ENCODE results near the gene NEK8.
A peak's percentile ranks its signal among the peaks of the same experiment; 100 is the strongest.
"Not testable (repeated sequence)": the region's sequence is repeated elsewhere in the genome, so short reads cannot be mapped to it uniquely, and the experiment has no call there.

The NEK8 gene

DNA sequence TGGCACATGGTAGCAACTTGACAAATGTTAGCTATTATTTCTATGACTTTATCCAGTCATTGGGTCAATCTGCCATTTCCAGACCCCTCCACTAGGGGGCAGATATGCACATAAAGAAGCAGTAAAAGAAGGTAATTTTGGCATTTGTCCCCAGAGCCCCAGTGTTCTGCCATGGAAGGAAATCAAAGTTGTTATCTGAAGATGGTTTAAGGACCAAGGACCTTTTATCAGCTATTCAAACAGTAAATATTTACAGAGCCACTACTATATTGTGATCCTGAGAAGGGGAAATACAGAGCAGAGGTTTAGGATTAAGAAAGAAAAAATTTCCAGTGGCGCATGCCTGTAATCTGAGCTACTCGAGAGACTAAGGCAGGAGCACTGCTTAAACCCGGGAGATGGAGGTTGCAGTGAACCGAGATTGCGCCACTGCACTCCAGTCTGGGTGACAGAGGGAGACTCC is 35.2 kb downstream of the NEK8 start:
- Histone ChIP-seq H3K9me3 (ENCODE audit: control insufficient read depth in 5 of 5, low read length in 5 of 5) (no peaks in the 10 kb centered on the region), H3K4me1 (ENCODE audit: control insufficient read depth in 5 of 5, insufficient read depth in 5 of 5, low read length in 5 of 5) (peaks cover 0 to 18% (median 4%) of the 10 kb centered on the region in 5 donors), H3K27ac (ENCODE audit: low read depth, low read length) (no peak overlapping the region), H3K36me3 (ENCODE audit: control insufficient read depth in 5 of 5, insufficient read depth in 5 of 5, low read length in 5 of 5) (peaks cover 10 to 34% (median 31%) of the 10 kb centered on the region in 5 donors), H3K27me3 (ENCODE audit: control insufficient read depth in 5 of 5, insufficient read depth in 4 of 5, low read length in 5 of 5) (no peaks in the 10 kb centered on the region), H3K9ac (ENCODE audit: low read length in 5 of 5) (no peak overlapping the region), H3K4me3 (ENCODE audit: low read depth in 1 of 5, low read length in 5 of 5) (no peak overlapping the region)

DNA sequence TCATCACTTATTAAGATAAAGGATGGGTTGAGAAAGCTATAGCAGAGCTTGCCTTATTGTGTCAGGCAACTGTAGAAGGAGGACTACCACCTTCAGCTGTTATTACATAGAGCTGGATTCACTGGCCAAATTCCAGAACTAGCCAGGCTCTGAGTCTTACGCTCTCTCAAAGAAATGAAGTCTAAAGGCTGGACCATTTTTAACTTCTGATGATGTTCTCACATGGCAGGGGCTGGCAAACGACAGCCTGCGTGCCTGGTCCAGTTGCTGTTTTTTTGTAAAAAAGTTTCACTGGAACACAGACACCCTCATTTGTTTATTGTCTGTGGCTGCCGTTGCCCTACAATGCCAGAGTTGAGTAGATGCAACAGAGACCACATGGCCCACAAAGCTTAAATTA is 36.5 kb downstream of the NEK8 start:
- H3K9ac ChIP-seq (ENCODE audit: low read length in 5 of 5) = no peak overlapping the region
- no peaks in the 10 kb centered on the region for H3K27me3 ChIP-seq (ENCODE audit: control insufficient read depth in 5 of 5, insufficient read depth in 4 of 5, low read length in 5 of 5)
- no peaks in the 10 kb centered on the region for H3K9me3 ChIP-seq (ENCODE audit: control insufficient read depth in 5 of 5, low read length in 5 of 5)
- H3K36me3 ChIP-seq (ENCODE audit: control insufficient read depth in 5 of 5, insufficient read depth in 5 of 5, low read length in 5 of 5) = peaks cover 10 to 22% (median 19%) of the 10 kb centered on the region in 5 donors
- H3K27ac ChIP-seq (ENCODE audit: low read depth, low read length) = no peak overlapping the region
- H3K4me3 ChIP-seq (ENCODE audit: low read depth in 1 of 5, low read length in 5 of 5) = no peak overlapping the region
- peaks cover 0 to 18% (median 4%) of the 10 kb centered on the region in 5 donors for H3K4me1 ChIP-seq (ENCODE audit: control insufficient read depth in 5 of 5, insufficient read depth in 5 of 5, low read length in 5 of 5)

DNA sequence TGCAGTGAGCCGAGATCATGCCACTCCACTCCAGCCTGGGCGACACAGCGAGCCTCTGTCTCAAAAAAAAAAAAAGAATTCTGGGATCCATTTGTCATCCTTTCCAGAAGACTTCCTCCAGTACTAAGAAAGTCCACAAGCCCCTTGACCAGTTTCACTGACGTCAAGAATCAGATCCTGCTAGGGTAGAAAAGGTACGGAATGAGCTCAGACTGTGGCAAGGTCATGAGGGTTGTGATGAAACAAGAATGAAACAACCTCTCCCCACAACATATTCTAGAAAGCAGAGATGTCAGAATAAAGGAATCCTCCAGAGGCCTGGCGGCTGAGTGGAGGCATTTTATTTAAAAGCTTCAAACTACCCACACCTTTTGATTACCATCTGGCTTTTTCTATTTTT is 45.1 kb downstream of the NEK8 start:
- peaks cover 0 to 8% (median 0%) of the 10 kb centered on the region in 5 donors for H3K4me1 ChIP-seq (ENCODE audit: control insufficient read depth in 5 of 5, insufficient read depth in 5 of 5, low read length in 5 of 5)
- H3K27ac ChIP-seq (ENCODE audit: low read depth, low read length) = no peak overlapping the region
- peaks cover 0 to 4% (median under 1%) of the 10 kb centered on the region in 5 donors for H3K36me3 ChIP-seq (ENCODE audit: control insufficient read depth in 5 of 5, insufficient read depth in 5 of 5, low read length in 5 of 5)
- H3K4me3 ChIP-seq (ENCODE audit: low read depth in 1 of 5, low read length in 5 of 5) = no peak overlapping the region
- no peaks in the 10 kb centered on the region for H3K9me3 ChIP-seq (ENCODE audit: control insufficient read depth in 5 of 5, low read length in 5 of 5)
- no peak overlapping the region for H3K9ac ChIP-seq (ENCODE audit: low read length in 5 of 5)
- no peaks in the 10 kb centered on the region for H3K27me3 ChIP-seq (ENCODE audit: control insufficient read depth in 5 of 5, insufficient read depth in 4 of 5, low read length in 5 of 5)

DNA sequence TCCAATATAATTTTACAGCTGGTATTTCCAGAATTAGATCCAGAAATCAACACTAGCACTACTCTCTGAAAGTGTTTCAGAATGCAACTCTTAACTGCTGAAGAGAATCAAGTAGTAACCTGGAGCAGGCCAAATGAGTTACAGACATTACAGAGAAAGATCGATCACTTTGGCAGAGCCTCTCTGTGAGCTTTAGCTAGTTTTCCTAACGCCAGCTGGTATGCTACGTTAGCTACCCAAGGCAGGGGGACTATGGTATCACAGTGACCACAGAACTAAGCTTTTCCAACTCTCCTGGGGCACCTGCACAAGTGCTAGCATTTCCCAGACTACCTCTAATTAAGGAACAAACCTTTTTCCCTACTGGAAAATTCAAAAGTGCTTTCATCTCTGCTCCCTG is 45.6 kb downstream of the NEK8 start:
- H3K36me3 ChIP-seq (ENCODE audit: control insufficient read depth in 5 of 5, insufficient read depth in 5 of 5, low read length in 5 of 5) = peaks cover 0 to 4% (median 2%) of the 10 kb centered on the region in 5 donors
- no peak overlapping the region for H3K27ac ChIP-seq (ENCODE audit: low read depth, low read length)
- H3K9me3 ChIP-seq (ENCODE audit: control insufficient read depth in 5 of 5, low read length in 5 of 5) = no peaks in the 10 kb centered on the region
- H3K4me3 ChIP-seq (ENCODE audit: low read depth in 1 of 5, low read length in 5 of 5) = no peak overlapping the region
- H3K27me3 ChIP-seq (ENCODE audit: control insufficient read depth in 5 of 5, insufficient read depth in 4 of 5, low read length in 5 of 5) = no peaks in the 10 kb centered on the region
- H3K9ac ChIP-seq (ENCODE audit: low read length in 5 of 5) = peak overlapping the region in 1 of 5 donors; percentile 25
- peaks cover 0 to 8% (median 0%) of the 10 kb centered on the region in 5 donors for H3K4me1 ChIP-seq (ENCODE audit: control insufficient read depth in 5 of 5, insufficient read depth in 5 of 5, low read length in 5 of 5)

DNA sequence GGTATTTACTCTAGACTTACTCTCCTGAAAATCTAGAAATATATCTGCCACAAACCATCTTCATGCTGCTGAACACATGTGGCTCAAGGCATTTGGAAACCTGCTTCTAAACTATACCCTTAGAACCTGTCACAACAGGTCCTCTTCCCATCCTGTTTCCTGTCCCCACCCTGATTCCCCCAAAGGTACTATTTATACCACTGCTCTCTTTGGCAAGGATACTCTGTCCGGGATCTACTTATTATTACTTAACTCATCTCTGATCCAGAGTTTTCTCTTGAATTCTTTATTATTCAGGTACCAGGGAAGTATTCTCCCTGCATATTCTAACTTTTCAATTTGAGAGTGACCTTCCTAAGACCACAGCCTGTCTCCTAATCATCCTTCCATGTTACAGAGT is 48.6 kb downstream of the NEK8 start:
- no peaks in the 10 kb centered on the region for H3K27me3 ChIP-seq (ENCODE audit: control insufficient read depth in 5 of 5, insufficient read depth in 4 of 5, low read length in 5 of 5)
- no peak overlapping the region for H3K9ac ChIP-seq (ENCODE audit: low read length in 5 of 5)
- H3K27ac ChIP-seq (ENCODE audit: low read depth, low read length) = no peak overlapping the region
- no peaks in the 10 kb centered on the region for H3K9me3 ChIP-seq (ENCODE audit: control insufficient read depth in 5 of 5, low read length in 5 of 5)
- peaks cover 0 to 7% (median 3%) of the 10 kb centered on the region in 5 donors for H3K36me3 ChIP-seq (ENCODE audit: control insufficient read depth in 5 of 5, insufficient read depth in 5 of 5, low read length in 5 of 5)
- no peak overlapping the region for H3K4me3 ChIP-seq (ENCODE audit: low read depth in 1 of 5, low read length in 5 of 5)
- peaks cover 0 to 8% (median 0%) of the 10 kb centered on the region in 5 donors for H3K4me1 ChIP-seq (ENCODE audit: control insufficient read depth in 5 of 5, insufficient read depth in 5 of 5, low read length in 5 of 5)

DNA sequence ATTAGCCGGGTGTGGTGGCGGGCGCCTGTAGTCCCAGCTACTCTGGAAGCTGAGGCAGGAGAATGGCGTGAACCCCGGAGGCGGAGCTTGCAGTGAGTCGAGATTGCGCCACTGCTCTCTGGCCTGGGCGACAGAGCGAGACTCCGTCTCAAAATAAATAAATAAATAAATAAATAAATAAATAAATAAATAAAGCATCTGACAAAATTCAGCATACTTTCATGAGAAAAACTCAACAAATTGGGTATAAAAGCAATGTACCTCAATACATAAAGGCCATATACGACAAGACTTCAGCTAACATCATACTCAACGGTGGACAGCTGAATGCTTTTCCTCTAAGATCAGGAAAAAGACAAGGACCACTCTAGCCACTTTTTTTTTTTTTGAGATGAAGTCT is 51.0 kb downstream of the NEK8 start:
- H3K9ac ChIP-seq (ENCODE audit: low read length in 5 of 5); H3K27me3 ChIP-seq (ENCODE audit: control insufficient read depth in 5 of 5, insufficient read depth in 4 of 5, low read length in 5 of 5); H3K9me3 ChIP-seq (ENCODE audit: control insufficient read depth in 5 of 5, low read length in 5 of 5); H3K4me1 ChIP-seq (ENCODE audit: control insufficient read depth in 5 of 5, insufficient read depth in 5 of 5, low read length in 5 of 5); H3K36me3 ChIP-seq (ENCODE audit: control insufficient read depth in 5 of 5, insufficient read depth in 5 of 5, low read length in 5 of 5); H3K27ac ChIP-seq (ENCODE audit: low read depth, low read length); H3K4me3 ChIP-seq (ENCODE audit: low read depth in 1 of 5, low read length in 5 of 5): not testable (repeated sequence)

DNA sequence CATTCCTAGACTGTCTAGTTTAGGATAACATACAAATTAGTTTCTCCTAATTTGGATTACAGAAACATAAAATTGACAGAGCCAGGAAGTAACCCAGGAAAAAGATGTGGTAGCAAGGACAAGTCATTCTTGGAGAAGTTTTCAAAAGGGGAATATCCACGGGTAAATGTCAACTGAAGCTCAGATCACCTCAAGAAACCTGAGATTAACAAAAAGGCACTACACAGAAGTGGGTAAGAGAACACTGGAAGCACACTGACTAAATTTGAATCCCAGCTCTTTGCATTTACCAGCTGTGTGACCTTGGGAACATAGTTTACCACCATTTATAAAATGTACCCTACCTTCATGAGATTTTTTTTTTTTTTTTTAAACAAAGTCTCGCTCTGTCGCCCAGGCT is 54.6 kb downstream of the NEK8 start:
- no peak overlapping the region for H3K27ac ChIP-seq (ENCODE audit: low read depth, low read length)
- H3K4me3 ChIP-seq (ENCODE audit: low read depth in 1 of 5, low read length in 5 of 5) = no peak overlapping the region
- H3K4me1 ChIP-seq (ENCODE audit: control insufficient read depth in 5 of 5, insufficient read depth in 5 of 5, low read length in 5 of 5) = no peaks in the 10 kb centered on the region
- no peak overlapping the region for H3K9ac ChIP-seq (ENCODE audit: low read length in 5 of 5)
- H3K36me3 ChIP-seq (ENCODE audit: control insufficient read depth in 5 of 5, insufficient read depth in 5 of 5, low read length in 5 of 5) = peaks cover 0 to 4% (median 3%) of the 10 kb centered on the region in 5 donors
- no peaks in the 10 kb centered on the region for H3K9me3 ChIP-seq (ENCODE audit: control insufficient read depth in 5 of 5, low read length in 5 of 5)
- H3K27me3 ChIP-seq (ENCODE audit: control insufficient read depth in 5 of 5, insufficient read depth in 4 of 5, low read length in 5 of 5) = no peaks in the 10 kb centered on the region

DNA sequence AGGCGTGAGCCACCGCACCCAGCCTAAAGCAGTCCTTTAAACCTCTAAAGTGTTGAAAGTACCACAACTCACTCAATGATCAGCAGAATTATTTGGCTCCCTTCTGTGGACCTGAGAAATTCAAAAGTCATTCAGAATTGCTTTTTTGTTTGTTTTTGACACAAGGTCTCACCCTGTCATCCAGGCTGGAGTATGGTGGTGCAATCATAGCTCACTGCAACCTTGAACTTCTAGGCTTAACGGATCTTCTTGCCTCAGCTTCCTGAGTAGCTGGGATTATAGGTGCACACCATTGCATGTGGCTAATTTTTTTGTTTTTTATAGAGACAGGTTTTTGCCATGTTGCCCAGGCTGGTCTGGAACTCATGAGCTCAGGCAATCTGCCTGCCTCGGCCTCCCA is 59.5 kb downstream of the NEK8 start:
- Histone ChIP-seq H3K36me3 (ENCODE audit: control insufficient read depth in 5 of 5, insufficient read depth in 5 of 5, low read length in 5 of 5) (peaks cover 0 to 3% (median 0%) of the 10 kb centered on the region in 5 donors), H3K27ac (ENCODE audit: low read depth, low read length) (no peak overlapping the region), H3K4me1 (ENCODE audit: control insufficient read depth in 5 of 5, insufficient read depth in 5 of 5, low read length in 5 of 5) (peaks cover 0 to 4% (median 0%) of the 10 kb centered on the region in 5 donors), H3K27me3 (ENCODE audit: control insufficient read depth in 5 of 5, insufficient read depth in 4 of 5, low read length in 5 of 5) (no peaks in the 10 kb centered on the region), H3K9ac (ENCODE audit: low read length in 5 of 5) (no peak overlapping the region), H3K9me3 (ENCODE audit: control insufficient read depth in 5 of 5, low read length in 5 of 5) (no peaks in the 10 kb centered on the region), H3K4me3 (ENCODE audit: low read depth in 1 of 5, low read length in 5 of 5) (no peak overlapping the region)

Measured in subcutaneous abdominal adipose tissue (tissue), 5 donors.